Activated CD4-positive, alpha-beta memory T cell treated with anti-CD3 and anti-CD28 coated beads for 36 hours (primary cell): Measurements from ENCODE around the gene TM2D3. TPM values are rescaled to one million over a fixed set of nuclear protein-coding genes. Genes with fewer than 3 reads are reported as not detected.

ENCODE experiments used
- total RNA-seq, 2 experiments: library from RNA; stranded (reverse); gene quantifications; one replicate each; pipeline ENCODE4 v1.2.3, GENCODE V29; 2021

The TM2D3 gene
- total RNA-seq, 2 experiments from 2014 or later = 41.7 to 48.1 TPM

Other genes with a start within 250 kb of the TM2D3 start
- under 1 TPM; 0.24 to 0.58 TPM for gene PCSK6, start 162.7 kb downstream of the TM2D3 start, total RNA-seq
- 10 to 100 TPM; 10.8 to 11.7 TPM for gene TARS3, start 72.1 kb upstream of the TM2D3 start, total RNA-seq
- gene OR4F6, start 151.1 kb upstream of the TM2D3 start, total RNA-seq = not detected
- not detected for gene OR4F15, start 159.8 kb upstream of the TM2D3 start, total RNA-seq